ENCODE results near the gene NRG3.

Gene NRG3

GRCh38 chr10:82535457-82535856 is 660.5 kb downstream of the NRG3 start:
- DNase-seq (ENCODE audit: low read depth) = no peak
- no peak for TF ChIP-seq CTCF (conservative IDR thresholded peaks at IDR 0.05; ENCODE audit: low read depth, low read length)

GRCh38 chr10:82536668-82537067 is 661.7 kb downstream of the NRG3 start:
- no peak for TF ChIP-seq CTCF (conservative IDR thresholded peaks at IDR 0.05; ENCODE audit: low read depth, low read length)
- no peak for DNase-seq (ENCODE audit: low read depth)
- H3K4me3 ChIP-seq (ENCODE audit: low read depth, low read length) = no peak overlapping the region

More at GRCh38 chr10:82535457-82535856, 660.5 kb downstream of the NRG3 start:
- no peak overlapping the region for H3K4me3 ChIP-seq (ENCODE audit: low read depth, low read length)

GRCh38 chr10:82538272-82538671 is 663.3 kb downstream of the NRG3 start:
- TF ChIP-seq CTCF (conservative IDR thresholded peaks at IDR 0.05; ENCODE audit: low read depth, low read length) = no peak

GRCh38 chr10:82543631-82544030 is 668.6 kb downstream of the NRG3 start:
- no peak for TF ChIP-seq CTCF (conservative IDR thresholded peaks at IDR 0.05; ENCODE audit: low read depth, low read length)
- H3K4me3 ChIP-seq (ENCODE audit: low read depth, low read length) = no peak overlapping the region
- no peak for DNase-seq (ENCODE audit: low read depth)

More at GRCh38 chr10:82538272-82538671, 663.3 kb downstream of the NRG3 start:
- no peak for DNase-seq (ENCODE audit: low read depth)
- H3K4me3 ChIP-seq (ENCODE audit: low read depth, low read length) = no peak overlapping the region

- TF ChIP-seq CTCF (conservative IDR thresholded peaks at IDR 0.05; ENCODE audit: low read depth, low read length) = no peak
- H3K4me3 ChIP-seq (ENCODE audit: low read depth, low read length) = no peak overlapping the region
- no peak for DNase-seq (ENCODE audit: low read depth)
Measured at GRCh38 chr10:82544377-82544776, 669.4 kb downstream of the NRG3 start.

- TF ChIP-seq CTCF (conservative IDR thresholded peaks at IDR 0.05; ENCODE audit: low read depth, low read length) = no peak
- DNase-seq (ENCODE audit: low read depth) = no peak
Measured at GRCh38 chr10:82551506-82551905, 676.5 kb downstream of the NRG3 start.

GRCh38 chr10:82552267-82552666 is 677.3 kb downstream of the NRG3 start:
- H3K4me3 ChIP-seq (ENCODE audit: low read depth, low read length) = no peak overlapping the region
- no peak for TF ChIP-seq CTCF (conservative IDR thresholded peaks at IDR 0.05; ENCODE audit: low read depth, low read length)
- DNase-seq (ENCODE audit: low read depth) = no peak

More at GRCh38 chr10:82551506-82551905, 676.5 kb downstream of the NRG3 start:
- H3K4me3 ChIP-seq (ENCODE audit: low read depth, low read length) = no peak overlapping the region

Measured in choroid plexus epithelial cell (primary cell).